GM21526 (cell line): Measurements from ENCODE around the gene NSL1.
A peak's percentile ranks its signal among the peaks of the same experiment; 100 is the strongest.
"Not testable (repeated sequence)": the region's sequence is repeated elsewhere in the genome, so short reads cannot be mapped to it uniquely, and the experiment has no call there.

Experiments
- ATAC-seq: cut with Tn5 transposase; IDR thresholded peaks from one replicate; pipeline ENCODE4 v1.9.1; 2021; ENCODE audit warnings: moderate library complexity; ENCODE audit not compliant: unreplicated experiment, low FRiP score

Gene NSL1, protein sequence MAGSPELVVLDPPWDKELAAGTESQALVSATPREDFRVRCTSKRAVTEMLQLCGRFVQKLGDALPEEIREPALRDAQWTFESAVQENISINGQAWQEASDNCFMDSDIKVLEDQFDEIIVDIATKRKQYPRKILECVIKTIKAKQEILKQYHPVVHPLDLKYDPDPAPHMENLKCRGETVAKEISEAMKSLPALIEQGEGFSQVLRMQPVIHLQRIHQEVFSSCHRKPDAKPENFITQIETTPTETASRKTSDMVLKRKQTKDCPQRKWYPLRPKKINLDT

GRCh38 chr1:212791676-212792395, at the start of gene NSL1, which contains the start of gene TATDN3:
TSS of gene NSL1 (minus strand) at chr1:212791777. CDS start at chr1:212791763, 14 bp downstream.
TSS of gene TATDN3 (plus strand) at chr1:212791894. CDS start at chr1:212791922, 28 bp downstream.
- ATAC-seq: peak; percentile 55

- ATAC-seq: no peak
Observed at GRCh38 chr1:212838145-212838544, 46.6 kb upstream of the NSL1 start.

DNA sequence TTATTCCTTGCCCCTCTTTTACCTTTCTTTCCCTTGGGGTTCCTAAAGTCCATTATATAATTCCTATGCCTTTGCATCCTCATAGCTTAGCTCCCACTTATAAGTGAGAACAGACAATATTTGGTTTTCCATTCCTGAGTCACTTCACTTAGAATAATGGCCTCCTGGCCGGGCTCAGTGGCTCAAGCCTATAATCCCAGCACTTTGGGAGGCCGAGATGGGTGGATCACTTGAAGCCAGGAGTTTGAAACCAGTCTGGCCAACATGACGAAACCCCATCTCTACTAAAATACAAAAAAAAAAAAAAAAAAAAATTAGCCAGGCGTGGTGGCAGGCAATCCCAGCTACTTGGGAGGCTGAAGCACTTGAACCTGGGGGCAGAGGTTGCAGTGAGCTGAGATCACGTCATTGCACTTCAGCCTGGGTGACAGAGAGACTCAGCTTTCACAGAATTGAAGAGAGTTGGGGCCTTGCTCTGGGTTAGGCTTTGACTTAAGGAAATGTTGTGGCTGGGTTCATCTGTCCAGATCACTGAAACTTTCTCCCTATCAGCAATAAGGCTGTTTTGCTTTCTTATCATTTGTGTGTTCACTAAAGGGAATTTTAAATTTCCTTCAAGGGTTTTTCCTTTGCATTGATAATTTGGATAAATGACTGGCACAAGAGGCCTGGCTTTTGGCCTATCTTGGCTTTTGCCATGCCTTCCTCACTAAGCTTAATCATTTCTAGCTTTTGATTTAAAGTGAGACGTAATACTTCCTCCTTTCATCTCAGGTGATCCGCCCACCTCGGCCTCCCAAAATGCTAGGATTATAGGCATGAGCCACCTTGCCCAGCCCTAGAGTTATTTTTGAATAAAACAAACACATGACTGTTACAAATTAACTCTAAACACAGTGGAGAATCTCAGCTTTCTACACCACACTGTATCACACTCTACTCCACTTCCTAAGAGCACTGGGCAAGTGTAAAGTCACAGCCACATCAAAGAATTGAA, 41.9 kb upstream of the NSL1 start:
- not testable (repeated sequence) for ATAC-seq

DNA sequence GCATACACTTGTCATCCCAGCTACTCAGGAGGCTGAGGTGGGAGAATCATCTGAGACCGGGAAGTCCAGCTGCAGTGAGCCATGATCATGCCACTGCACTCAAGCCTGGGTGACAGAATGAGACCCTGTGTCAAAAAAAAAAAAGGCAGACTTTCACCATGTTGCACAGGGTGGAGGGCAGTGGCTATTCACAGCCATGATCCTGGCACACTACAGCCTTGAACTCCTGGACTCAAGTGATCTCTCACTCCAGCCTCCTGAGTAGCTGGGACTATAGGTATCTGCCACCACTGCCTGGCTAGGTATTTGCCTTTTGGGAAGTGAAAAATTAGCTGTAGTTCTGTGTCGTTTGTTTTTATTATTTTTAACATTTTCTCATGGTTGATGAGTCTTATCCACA, 36.8 kb upstream of the NSL1 start:
- no peak for ATAC-seq

DNA sequence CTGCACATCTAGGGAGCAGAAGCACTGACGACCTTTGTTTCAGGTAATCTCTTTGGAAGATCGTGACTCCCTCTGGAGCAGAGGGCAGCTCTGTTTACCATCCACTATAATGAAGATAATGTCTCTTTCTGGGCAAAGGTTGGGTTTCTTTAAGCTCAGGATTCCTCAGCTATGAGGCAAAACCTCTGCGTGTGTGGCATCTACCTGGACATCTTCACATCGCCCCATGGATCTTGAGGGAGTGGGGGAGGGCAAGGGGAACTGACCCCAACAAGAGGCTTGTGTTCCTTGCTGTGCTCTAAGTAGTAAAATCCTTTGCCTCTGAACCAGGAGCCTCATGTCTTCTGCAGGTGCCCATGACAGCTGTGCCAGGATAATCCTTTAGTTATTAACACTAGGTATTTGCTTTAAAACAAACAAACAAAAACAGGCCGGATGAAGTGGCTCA, 36.3 kb upstream of the NSL1 start:
- no peak for ATAC-seq

GRCh38 chr1:212827171-212827776, 35.7 kb upstream of the NSL1 start:
- ATAC-seq: no peak

- ATAC-seq: no peak
Observed at GRCh38 chr1:212825798-212826452, 34.3 kb upstream of the NSL1 start.

DNA sequence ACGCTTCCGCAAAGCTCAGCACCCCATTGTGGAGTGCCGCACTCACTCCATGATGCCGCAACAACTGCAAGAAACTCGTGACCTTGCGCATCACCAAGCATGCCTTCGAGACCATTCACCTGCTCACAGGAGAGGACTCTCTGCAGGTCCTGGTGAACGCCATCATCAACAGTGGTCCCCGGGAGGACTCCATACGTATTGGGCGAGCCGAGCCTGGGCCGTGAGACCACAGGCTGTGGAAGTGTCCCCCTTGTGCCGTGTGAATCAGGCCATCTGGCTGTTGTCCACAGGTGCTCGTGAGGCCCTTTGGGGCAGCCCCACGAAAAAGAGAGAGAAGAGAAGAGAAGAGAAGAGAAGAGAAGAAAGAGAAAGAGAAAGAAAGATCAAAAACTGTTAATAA, 32.6 kb upstream of the NSL1 start:
- ATAC-seq: no peak

DNA sequence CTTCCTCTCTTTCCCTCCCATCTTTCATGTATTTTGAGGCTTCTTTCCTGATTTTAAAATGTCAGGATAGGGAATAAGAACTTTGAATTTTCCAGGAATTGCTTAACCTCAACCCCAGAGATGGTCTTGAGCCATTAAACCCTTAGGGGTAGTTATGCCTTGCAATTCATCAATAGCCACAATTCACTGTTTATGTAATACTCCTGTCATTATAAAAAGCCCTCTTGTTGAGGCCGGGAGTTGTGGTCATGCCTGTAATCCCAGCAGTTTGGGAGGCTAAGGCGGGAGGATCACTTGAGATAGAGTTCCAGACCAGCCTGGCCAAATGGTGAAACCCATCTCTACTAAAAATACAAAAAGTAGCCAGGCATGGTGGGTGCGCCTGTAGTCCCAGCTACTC, 31.4 kb upstream of the NSL1 start:
- ATAC-seq: no peak

- no peak for ATAC-seq
Observed at GRCh38 chr1:212820969-212821368, 29.4 kb upstream of the NSL1 start.

- ATAC-seq: no peak
Observed at GRCh38 chr1:212819726-212820125, 28.1 kb upstream of the NSL1 start.

- ATAC-seq: no peak
Observed at GRCh38 chr1:212816567-212817278, 25.1 kb upstream of the NSL1 start.

GRCh38 chr1:212814537-212815334, 23.2 kb upstream of the NSL1 start:
- no peak for ATAC-seq

- peak; percentile 55 for ATAC-seq
Observed at GRCh38 chr1:212805767-212806166, 14.2 kb upstream of the NSL1 start.

DNA sequence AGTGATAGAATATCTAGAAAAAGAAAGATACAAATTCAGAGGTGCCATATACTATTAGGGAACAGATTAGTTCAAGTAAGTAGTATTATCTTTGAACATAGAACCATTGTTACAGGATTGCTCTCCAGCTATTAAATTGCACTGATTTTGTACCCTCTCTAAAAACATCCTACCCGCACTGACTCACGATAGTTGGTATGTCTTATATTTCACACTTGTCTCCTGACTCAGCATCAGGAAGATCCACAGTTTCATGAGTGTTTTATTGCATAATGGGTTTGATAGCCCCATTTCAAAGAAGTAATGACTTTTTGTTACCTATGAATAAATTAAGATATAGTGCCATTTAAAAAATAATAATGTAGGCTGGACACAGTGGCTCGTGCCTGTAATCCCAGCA, 6.1 kb upstream of the NSL1 start:
- no peak for ATAC-seq

GRCh38 chr1:212794561-212795014, 3.0 kb upstream of the NSL1 start:
- peak; percentile 88 for ATAC-seq

- no peak for ATAC-seq
Observed at GRCh38 chr1:212792396-212792908, 875 bp upstream of the NSL1 start.

GRCh38 chr1:212791261-212791675, 309 bp downstream of the NSL1 start:
- peak; percentile 31 for ATAC-seq
